Measurements from ENCODE around the gene SNX9.

SNX9 gene

DNA sequence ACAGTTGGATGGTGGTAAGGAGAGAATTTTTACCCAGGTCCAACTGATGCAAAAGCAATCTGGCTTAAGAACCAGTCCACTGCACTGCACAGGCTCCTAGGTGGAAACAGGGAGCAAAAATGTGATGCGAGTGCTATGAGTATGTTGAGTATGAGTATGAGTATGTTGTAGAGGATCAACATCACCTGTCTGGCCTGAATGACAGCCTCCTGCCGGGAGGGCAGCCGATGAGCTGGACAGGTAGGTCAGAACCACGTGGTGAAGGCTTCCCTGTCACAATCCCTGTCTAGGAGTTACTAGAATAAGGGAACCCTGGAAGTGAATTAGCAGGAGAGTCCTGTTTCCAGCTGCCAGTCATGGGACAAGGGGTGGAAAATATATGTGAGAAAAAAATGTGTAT is 44.3 kb upstream of the SNX9 start:
- DNase-seq (ENCODE audit: low read depth, low spot score) = no peak
- ChIA-PET POLR2A (no interaction called here), CTCF (no interaction called here)
- no peak overlapping the region for H3K4me3 ChIP-seq (ENCODE audit: low read depth, low read length)
- TF ChIP-seq, protein P1, sequence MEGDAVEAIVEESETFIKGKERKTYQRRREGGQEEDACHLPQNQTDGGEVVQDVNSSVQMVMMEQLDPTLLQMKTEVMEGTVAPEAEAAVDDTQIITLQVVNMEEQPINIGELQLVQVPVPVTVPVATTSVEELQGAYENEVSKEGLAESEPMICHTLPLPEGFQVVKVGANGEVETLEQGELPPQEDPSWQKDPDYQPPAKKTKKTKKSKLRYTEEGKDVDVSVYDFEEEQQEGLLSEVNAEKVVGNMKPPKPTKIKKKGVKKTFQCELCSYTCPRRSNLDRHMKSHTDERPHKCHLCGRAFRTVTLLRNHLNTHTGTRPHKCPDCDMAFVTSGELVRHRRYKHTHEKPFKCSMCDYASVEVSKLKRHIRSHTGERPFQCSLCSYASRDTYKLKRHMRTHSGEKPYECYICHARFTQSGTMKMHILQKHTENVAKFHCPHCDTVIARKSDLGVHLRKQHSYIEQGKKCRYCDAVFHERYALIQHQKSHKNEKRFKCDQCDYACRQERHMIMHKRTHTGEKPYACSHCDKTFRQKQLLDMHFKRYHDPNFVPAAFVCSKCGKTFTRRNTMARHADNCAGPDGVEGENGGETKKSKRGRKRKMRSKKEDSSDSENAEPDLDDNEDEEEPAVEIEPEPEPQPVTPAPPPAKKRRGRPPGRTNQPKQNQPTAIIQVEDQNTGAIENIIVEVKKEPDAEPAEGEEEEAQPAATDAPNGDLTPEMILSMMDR (IDR thresholded peaks at IDR 0.05; ENCODE audit: insufficient read depth, low read length, missing control alignments) = no peak

DNA sequence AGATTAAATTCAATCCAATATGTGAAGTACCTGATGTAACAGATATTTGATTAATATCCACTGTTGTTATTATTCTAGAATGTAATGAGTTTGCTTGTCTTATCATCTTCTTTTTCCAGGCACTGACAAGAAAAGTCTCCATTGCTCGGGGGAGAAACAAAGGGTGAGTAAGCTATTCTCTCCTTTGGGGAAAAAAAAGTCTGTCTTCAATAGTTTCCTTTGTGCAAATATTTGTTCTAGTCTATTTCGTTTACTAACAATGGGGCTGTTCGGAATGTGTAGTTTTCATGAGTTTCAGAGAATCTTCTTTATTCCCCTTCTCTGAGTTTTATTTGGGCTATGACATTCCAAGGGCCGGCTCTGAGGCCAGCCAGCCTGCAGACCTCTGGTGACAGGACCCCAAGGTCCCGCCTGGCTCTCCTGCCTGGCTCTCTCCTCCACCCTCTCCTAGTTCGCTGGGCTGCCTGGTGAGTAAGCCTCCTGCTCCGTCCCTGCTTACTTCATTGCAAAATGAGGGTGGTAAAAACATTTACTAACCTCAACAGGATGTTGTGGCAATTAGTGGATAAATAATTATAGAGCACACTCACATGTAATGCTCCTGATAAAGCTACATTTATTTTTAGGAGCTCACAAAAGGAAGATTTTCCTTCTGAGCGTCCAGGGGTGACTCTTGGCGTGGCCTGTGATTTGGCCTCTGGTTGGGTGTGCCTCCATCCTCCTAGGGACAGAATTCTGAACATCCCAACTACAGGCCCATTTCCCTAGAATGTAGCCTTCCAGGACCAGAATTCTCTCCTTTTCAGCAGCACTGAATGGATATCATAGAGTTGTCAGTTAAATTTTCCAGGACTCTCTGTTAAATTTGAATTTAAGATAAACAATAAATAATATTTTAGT is 43.1 kb upstream of the SNX9 start:
- TF ChIP-seq, protein P1 (IDR thresholded peaks at IDR 0.05; ENCODE audit: insufficient read depth, low read length, missing control alignments) = no peak
- POLR2A ChIA-PET = no interaction called here
- H3K4me3 ChIP-seq (ENCODE audit: low read depth, low read length) = no peak overlapping the region
- DNase-seq (ENCODE audit: low read depth, low spot score) = no peak
- CTCF ChIA-PET = no interaction called here

DNA sequence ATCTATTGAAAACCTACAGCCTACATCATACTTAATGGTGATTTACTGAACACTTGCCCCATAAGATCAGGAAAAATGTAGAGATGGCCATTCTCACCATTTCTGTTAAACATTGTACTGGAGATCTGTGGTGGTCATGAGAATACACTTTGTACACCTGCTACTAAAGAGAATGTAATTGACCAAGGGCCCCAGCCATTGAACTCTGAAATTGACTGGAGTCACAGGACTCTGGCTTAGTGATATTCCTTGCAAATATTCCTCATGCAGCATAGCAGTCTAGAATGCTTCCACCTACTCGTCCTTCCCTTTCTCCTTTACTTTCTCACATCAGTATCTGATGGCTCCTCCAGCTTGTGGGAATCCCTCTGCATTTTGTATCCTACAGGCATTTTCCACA is 37.4 kb upstream of the SNX9 start:
- CTCF ChIA-PET = no interaction called here
- no peak overlapping the region for H3K4me3 ChIP-seq (ENCODE audit: low read depth, low read length)
- TF ChIP-seq, protein P1 (IDR thresholded peaks at IDR 0.05; ENCODE audit: insufficient read depth, low read length, missing control alignments) = no peak

DNA sequence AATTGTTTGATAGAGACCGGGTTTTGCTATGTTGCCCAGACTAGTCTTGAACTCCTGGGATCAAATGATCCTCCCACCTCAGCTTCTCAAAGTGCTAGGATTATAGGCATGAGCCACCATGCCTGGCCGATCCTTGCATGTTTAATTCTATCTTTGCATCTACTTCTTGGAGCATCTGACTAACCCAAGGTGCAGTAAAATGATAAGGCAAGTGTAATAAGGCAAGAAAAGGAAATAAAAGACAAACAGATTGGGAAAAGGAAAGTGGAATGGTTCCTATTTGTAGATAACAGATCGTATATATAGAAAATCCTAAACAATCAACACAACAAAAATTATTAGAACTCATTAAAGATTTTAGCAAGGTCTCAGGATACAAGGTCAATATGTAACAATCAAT is 36.8 kb upstream of the SNX9 start:
- H3K4me3 ChIP-seq (ENCODE audit: low read depth, low read length) = no peak overlapping the region
- ChIA-PET POLR2A (no interaction called here), CTCF (no interaction called here)
- TF ChIP-seq, protein P1 (IDR thresholded peaks at IDR 0.05; ENCODE audit: insufficient read depth, low read length, missing control alignments) = no peak
- DNase-seq (ENCODE audit: low read depth, low spot score) = no peak

More for the DNA sequence above, 37.4 kb upstream of the SNX9 start:
- no peak for DNase-seq (ENCODE audit: low read depth, low spot score)
- POLR2A ChIA-PET = no interaction called here

DNA sequence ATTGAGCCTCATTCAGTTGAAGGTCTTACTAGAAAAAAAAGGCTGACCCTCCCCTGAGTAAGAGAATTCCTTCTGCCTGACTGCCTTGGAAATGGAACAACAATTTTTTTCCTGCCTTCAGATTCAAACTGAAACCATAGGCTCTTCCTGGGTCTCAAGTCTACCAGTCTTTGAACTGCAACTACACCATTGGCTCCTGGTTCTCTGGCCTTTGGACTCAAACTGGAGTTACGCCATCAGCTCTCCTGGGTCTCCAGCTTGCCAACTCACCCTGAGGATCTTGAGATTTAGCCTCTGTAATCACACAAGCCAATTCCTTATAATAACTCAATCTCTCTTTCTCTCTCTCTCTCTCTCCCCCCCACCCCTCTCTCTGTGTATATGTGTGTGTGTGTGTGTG is 36.0 kb upstream of the SNX9 start:
- no peak for DNase-seq (ENCODE audit: low read depth, low spot score)
- ChIA-PET POLR2A (no interaction called here), CTCF (interaction anchor here (1.0 kb wide), 1 partner anchor 31 kb away, joined by 4 read pairs; no protein-coding TSS in a partner anchor)
- no peak overlapping the region for H3K4me3 ChIP-seq (ENCODE audit: low read depth, low read length)
- TF ChIP-seq, protein P1 (IDR thresholded peaks at IDR 0.05; ENCODE audit: insufficient read depth, low read length, missing control alignments) = no peak

DNA sequence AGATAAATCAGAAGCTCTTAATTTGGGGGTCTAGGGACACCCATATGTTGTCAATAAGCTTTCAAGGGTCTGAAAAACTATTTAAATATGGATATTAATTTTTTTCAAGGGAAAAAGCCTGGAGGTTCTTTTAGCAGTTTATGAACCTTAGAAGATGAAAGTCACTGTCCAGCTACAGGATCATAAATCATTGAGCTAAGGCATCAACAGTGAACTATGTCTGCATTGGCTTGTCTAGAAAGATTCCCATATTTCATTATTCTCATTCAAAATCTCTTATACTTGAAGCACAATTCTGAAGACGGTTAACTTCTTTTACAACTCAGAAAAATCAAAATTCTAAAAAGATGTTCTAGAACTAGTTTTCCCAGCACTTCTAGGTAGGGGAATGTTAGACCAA is 34.9 kb upstream of the SNX9 start:
- H3K4me3 ChIP-seq (ENCODE audit: low read depth, low read length) = no peak overlapping the region
- TF ChIP-seq, protein P1 (IDR thresholded peaks at IDR 0.05; ENCODE audit: insufficient read depth, low read length, missing control alignments) = no peak
- ChIA-PET POLR2A (no interaction called here), CTCF (interaction anchor here (0.7 to 1.8 kb wide), 4 partner anchors 30 to 32 kb away, joined by 3 to 4 read pairs (median 4); no protein-coding TSS in a partner anchor)
- DNase-seq (ENCODE audit: low read depth, low spot score) = no peak

Measured in AG04449 (cell line).